GM12874 (cell line): ENCODE data around the gene PLD3.

ENCODE experiments used
- TF ChIP-seq, protein P1 (sequence below): IDR thresholded peaks from 2 replicates; pipeline ENCODE4 v1.5.1; 2011; ENCODE audit warnings: low read depth, mild to moderate bottlenecking, control low read depth, low read length, moderate library complexity; ENCODE audit not compliant: insufficient read depth

Gene PLD3

DNA sequence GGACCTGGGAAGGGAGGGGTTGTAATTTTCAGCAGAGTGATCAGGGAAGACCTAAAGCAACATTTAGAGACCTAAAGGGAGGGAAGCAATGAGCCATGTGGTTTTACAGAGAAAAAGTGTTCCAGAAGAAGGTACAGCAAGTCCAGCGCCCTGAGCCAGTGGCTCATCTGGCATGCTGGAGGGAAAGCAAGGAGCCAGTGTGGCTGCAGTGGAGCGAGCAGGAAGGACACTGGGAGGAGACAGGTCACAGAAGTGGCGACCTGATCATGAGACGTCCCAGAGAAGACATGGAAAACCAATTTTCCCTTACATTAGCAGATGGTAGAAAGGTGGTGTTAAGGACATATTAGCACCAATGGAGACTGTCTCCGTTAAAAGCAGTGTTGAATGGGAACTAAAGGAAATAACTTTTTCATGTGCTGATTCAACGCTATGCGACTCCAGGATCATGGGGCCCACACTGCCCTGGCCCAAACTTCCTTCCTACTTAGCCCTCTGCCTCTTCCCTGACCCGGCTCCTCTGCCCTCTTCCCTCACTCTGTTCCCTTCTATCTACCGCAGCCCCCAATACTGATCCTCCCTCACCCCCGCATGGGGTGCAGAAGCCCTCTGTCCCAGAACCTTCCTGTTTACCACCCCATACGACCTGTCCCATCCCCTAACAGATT, 5.7 kb upstream of the PLD3 start:
- TF ChIP-seq, protein P1, sequence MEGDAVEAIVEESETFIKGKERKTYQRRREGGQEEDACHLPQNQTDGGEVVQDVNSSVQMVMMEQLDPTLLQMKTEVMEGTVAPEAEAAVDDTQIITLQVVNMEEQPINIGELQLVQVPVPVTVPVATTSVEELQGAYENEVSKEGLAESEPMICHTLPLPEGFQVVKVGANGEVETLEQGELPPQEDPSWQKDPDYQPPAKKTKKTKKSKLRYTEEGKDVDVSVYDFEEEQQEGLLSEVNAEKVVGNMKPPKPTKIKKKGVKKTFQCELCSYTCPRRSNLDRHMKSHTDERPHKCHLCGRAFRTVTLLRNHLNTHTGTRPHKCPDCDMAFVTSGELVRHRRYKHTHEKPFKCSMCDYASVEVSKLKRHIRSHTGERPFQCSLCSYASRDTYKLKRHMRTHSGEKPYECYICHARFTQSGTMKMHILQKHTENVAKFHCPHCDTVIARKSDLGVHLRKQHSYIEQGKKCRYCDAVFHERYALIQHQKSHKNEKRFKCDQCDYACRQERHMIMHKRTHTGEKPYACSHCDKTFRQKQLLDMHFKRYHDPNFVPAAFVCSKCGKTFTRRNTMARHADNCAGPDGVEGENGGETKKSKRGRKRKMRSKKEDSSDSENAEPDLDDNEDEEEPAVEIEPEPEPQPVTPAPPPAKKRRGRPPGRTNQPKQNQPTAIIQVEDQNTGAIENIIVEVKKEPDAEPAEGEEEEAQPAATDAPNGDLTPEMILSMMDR, result no peak

DNA sequence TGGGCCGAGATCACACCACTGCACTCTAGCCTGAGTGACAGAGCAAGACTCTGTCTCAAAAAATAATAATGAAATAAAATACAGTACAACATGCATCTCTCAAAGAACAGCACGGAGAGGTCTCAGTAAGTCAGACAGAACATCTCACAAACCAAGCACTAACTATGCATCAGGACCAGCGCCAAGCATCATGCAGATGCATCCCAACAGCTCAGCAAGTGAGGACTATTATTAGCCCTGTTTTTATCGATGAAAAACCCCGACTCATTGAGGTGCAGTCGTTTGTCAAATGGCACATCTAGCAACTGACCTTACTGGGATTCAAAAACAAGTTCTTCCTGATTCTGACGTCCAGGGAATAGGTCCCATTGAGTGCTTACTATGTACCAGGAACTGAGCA, 4.1 kb upstream of the PLD3 start:
- TF ChIP-seq, protein P1, result no peak

DNA sequence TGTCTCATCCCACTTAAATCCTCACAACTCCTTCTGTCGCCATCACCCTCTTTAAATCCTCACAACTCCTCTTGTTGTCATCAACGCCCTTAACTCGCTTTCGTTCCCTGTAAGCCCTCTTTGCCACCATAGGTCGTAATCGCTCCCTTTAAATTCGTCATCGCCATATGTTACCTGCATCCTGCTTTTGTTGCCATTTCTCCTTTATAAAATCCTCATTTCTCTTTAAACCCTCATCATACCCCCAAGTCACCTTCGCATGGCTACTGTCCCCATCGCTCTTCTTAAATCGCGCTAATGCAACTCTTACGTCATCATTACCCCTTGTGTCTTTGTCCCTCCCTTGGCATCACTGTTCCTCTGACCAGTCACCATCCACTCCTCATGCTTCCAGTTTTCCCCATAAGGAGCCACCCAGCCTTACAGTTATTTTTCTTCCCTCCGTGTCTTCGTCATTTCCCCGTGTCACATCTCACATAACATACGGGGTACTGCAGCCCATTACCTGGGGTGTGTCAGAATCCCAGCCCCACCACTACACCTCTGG, 539 bp downstream of the PLD3 start:
- TF ChIP-seq, protein P1, result no peak

DNA sequence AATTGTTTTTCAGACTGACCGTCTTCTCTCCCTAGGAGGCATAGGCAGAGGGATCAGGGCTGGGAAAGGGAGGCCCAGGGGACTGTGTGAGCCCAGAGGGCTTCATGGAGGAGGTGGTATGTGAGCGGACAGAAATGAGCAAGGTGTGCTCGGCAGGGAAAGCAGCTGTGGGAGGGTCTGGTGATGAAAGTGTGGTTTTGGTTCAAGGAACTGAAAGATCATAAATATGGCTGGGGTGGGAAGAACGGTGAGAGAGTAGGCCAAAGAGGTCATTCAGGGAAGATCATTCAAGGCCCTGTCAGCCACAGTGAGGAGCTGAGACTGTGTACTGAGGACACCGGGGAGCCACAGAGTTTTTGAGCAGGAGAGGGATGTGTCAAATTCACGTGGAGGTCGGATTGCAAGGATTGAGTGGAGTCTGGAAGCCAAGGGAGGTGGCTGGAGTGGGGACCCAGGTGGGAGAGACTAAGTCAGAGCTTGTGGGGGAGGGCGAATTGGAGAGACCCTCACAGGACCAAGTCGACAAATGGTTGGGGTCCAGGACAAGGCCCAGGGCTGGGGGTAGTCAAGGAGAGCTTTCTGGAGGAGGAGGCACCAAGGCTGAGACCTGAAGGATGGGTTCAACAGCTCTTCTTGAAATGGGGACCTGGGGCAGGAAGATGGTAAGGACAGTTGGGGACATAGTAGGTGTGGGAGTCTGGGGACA, 7.6 kb downstream of the PLD3 start:
- TF ChIP-seq, protein P1, result no peak

DNA sequence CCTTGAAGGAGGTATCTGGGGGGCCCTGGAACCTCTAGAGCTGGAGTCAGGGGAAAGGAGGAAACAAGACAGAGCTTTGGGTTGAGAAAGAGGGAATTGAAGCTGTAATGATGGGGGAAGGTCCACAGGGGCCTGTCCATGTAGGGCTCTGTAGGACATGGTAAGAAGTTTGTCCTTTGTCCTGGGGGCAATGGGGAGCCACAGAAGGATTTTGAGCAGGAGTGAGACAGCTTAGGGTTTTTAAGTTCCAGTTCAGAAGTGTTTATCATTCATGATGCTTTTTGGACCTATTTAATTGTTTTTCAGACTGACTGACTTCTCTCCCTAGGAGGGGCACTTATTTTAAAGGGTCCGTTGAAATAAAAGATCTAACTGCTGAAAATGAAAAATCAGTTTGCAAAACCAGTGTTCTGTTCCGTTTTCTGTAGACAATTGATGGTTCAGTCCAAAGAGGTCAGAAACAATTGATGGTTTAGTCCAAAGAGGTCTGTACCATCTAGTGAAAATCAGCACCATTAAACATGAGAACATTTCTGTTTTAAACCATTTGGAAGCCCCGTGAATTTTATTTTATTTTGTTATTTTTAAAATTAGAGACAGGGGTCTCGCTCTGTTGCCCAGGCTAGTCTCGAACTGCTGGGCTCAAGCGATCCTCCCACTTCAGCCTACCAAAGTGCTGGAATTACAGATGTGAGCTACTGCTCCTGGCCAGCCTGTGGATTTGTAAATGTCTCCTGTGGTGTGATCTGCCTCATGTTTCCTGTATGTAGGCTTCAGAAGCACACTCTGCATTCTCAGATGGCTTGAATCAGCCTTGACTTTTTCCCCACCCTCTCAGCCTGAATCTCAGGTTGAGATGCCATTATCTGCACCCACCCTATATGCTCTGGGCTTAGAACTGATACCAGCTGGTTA, 8.4 kb downstream of the PLD3 start:
- TF ChIP-seq, protein P1, result no peak

DNA sequence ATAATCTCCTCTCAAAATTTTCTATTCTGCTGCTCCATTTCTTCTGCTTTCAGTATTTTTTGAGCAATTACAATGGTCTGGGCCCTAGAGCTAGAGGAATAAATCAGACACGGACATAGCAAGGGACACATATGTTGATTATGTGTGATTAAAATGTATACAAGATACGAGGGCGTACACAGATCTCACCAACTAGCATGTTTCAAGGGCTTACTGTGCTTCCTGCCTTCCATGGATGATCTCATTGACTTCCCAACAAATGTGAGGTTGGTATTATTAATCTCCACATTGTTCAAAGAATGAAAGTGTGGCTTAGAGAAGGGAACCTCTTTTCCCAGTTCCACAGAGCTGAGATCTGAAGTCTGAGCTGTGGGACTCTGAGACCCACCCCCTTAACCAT, 9.1 kb downstream of the PLD3 start:
- TF ChIP-seq, protein P1, result no peak

DNA sequence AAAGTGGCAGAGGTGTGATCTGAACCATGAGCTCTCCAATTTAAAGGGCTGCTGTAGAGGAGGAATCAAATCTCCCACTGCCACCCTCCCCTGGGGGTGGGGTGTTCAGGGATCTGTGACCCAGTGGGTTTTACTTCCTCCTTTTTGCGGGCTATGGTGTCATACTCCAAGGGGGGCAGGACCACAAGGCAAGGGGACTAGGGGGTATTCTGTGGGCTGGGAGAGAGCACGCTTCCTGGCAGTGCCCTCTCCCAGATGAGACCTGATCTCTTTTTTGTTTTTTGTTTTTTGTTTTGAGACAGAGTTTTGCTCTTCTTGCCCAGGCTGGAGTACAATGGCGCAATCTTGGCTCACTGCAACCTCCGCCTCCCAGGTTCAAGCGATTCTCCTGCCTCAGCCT, 10.3 kb downstream of the PLD3 start:
- TF ChIP-seq, protein P1, result no peak
